ENCODE measurements around the gene SENP7. TPM values are rescaled to one million over a fixed set of nuclear protein-coding genes. Genes with fewer than 3 reads are reported as not detected.
"Not testable (repeated sequence)": the region's sequence is repeated elsewhere in the genome, so short reads cannot be mapped to it uniquely, and the experiment has no call there.

SENP7 gene
- total RNA-seq, 1 experiment from 2014 or later = 7.9 TPM

DNA sequence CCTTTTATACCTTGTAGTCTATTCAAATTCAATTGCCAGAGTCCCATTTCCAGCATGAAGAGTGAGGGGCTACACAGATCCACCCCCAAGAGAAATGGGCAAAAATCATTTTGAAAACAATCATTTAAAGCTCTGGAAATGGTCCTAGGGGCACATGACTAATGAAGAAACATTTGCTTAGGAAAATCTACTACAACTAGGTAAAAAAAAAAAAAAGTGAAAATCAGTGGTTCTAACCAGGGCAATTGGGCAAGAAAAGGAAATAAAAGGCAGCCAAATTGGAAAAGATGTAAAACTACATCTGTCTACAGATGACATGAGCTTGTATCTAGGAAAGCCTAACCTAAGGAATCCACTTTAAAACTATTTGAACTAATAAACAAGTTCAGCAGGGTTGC is 202.0 kb downstream of the SENP7 start (continued):
- TF ChIP-seq, protein P1, sequence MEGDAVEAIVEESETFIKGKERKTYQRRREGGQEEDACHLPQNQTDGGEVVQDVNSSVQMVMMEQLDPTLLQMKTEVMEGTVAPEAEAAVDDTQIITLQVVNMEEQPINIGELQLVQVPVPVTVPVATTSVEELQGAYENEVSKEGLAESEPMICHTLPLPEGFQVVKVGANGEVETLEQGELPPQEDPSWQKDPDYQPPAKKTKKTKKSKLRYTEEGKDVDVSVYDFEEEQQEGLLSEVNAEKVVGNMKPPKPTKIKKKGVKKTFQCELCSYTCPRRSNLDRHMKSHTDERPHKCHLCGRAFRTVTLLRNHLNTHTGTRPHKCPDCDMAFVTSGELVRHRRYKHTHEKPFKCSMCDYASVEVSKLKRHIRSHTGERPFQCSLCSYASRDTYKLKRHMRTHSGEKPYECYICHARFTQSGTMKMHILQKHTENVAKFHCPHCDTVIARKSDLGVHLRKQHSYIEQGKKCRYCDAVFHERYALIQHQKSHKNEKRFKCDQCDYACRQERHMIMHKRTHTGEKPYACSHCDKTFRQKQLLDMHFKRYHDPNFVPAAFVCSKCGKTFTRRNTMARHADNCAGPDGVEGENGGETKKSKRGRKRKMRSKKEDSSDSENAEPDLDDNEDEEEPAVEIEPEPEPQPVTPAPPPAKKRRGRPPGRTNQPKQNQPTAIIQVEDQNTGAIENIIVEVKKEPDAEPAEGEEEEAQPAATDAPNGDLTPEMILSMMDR (IDR thresholded peaks at IDR 0.05 in 2 of 3, conservative IDR thresholded peaks at IDR 0.05 in 1 of 3; ENCODE audit: borderline replicate concordance in 1 of 3, insufficient read depth in 1 of 3, low read depth in 2 of 3, low read length in 2 of 3) = no peak

DNA sequence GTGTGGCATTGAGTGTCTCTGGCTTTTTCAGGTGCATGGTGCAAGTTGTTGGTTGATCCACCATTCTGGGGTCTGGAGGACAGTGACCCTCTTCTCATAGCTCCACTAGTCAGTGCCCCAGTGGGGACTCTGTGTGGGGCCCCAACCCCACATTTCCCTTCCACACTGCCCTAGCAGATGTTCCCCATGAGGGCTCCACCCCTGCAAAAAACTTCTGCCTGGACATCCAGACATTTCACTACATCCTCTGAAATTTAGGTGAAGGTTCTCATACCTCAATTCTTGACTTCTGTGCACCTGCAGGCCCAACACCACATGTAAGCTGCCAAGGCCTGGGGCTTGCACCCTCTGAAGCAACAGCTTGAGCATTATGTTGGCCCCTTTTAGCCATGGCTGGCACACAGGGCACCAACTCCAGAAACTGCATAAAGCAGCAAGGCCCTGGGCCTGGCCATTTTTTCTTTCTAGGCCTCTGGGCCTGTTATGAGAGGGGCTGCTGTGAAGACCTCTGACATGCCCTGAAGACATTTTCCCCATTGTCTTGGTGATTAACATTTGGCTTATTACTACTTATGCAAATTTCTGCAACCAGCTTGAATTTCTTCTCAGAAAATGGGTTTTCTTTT is 204.8 kb downstream of the SENP7 start:
- intact Hi-C loops (cut with micrococcal nuclease); ATAC-seq; DNase-seq (ENCODE audit: low read depth, low spot score); H2AFZ ChIP-seq (ENCODE audit: low read depth, low read length, poor library complexity, severe bottlenecking); H3K27me3 ChIP-seq (ENCODE audit: insufficient read depth, low read length); H3K27ac ChIP-seq (ENCODE audit: low read depth, low read length); BruUV-seq (replicated peaks); H3K4me3 ChIP-seq (replicated peaks in 1 of 2; ENCODE audit: low read depth in 1 of 2, low read length in 2 of 2); H3K9me2 ChIP-seq (ENCODE audit: insufficient read depth); H3K36me3 ChIP-seq (ENCODE audit: control insufficient read depth in 1 of 2, insufficient read depth in 2 of 2, low read length in 2 of 2); H3K79me2 ChIP-seq (ENCODE audit: insufficient read depth, low read length); POLR2A ChIA-PET; H3K9ac ChIP-seq (ENCODE audit: low read length); RAD21 ChIA-PET (ENCODE audit: low non-redundant PET in 1 of 2, low total read pairs in 2 of 2, uncharacterized antibody in 2 of 2, unreplicated experiment in 2 of 2); H4K20me1 ChIP-seq (ENCODE audit: insufficient read depth); H3K4me2 ChIP-seq (ENCODE audit: low read length); CTCF ChIA-PET; H3K4me1 ChIP-seq (ENCODE audit: control insufficient read depth in 1 of 2, insufficient read depth in 2 of 2, low read length in 2 of 2); H3K9me3 ChIP-seq (ENCODE audit: control insufficient read depth in 1 of 2, insufficient read depth in 1 of 2, low read depth in 1 of 2, low read length in 2 of 2): not testable (repeated sequence)

DNA sequence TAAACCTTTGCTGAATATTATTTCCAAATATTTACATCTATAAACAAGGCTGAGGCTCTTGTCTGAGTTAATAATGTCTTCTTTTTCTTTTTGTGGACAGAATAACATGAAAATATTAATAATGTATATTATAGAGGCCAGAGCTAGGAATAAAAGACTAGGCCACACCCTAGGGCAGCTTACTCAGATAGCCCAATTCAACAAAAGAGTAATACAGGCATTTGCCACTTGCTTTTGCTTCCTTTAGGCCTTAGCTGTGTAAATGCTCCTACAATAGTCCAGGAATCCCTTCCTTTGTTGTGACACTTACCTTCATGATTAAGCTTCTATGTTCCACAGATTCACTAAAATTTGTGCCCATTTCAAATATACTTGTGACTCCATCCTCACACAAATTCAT is 209.2 kb downstream of the SENP7 start:
- Histone ChIP-seq H3K4me3 (replicated peaks in 1 of 2; ENCODE audit: low read depth in 1 of 2, low read length in 2 of 2) (no peak overlapping the region), H3K9me2 (ENCODE audit: insufficient read depth) (no peaks in the 10 kb centered on the region), H3K27ac (ENCODE audit: low read depth, low read length) (no peak overlapping the region), H4K20me1 (ENCODE audit: insufficient read depth) (no peaks in the 10 kb centered on the region), H2AFZ (ENCODE audit: low read depth, low read length, poor library complexity, severe bottlenecking) (no peak overlapping the region), H3K79me2 (ENCODE audit: insufficient read depth, low read length) (no peaks in the 10 kb centered on the region), H3K4me2 (ENCODE audit: low read length) (no peak overlapping the region), H3K4me1 (ENCODE audit: control insufficient read depth in 1 of 2, insufficient read depth in 2 of 2, low read length in 2 of 2) (no peaks in the 10 kb centered on the region), H3K27me3 (ENCODE audit: insufficient read depth, low read length) (no peaks in the 10 kb centered on the region), H3K9ac (ENCODE audit: low read length) (no peak overlapping the region), H3K36me3 (ENCODE audit: control insufficient read depth in 1 of 2, insufficient read depth in 2 of 2, low read length in 2 of 2) (no peaks in the 10 kb centered on the region), H3K9me3 (ENCODE audit: control insufficient read depth in 1 of 2, insufficient read depth in 1 of 2, low read depth in 1 of 2, low read length in 2 of 2) (peaks cover 0 to 4% of the 10 kb centered on the region in 2 experiments; a peak in 1 of 4 replicates)
- intact Hi-C loops (cut with micrococcal nuclease) = no loop called here
- ChIA-PET CTCF (no interaction called here), POLR2A (no interaction called here), RAD21 (ENCODE audit: low non-redundant PET in 1 of 2, low total read pairs in 2 of 2, uncharacterized antibody in 2 of 2, unreplicated experiment in 2 of 2) (no interaction called here)
- no peak for DNase-seq (ENCODE audit: low read depth, low spot score)
- no peak for ATAC-seq
- no TSS peak for BruUV-seq (replicated peaks)
- TF ChIP-seq FOSL1 (IDR thresholded peaks at IDR 0.05; ENCODE audit: low read depth) (no peak), CBX3 (IDR thresholded peaks at IDR 0.05; ENCODE audit: low read depth) (no peak), EZH2phosphoT487 (IDR thresholded peaks at IDR 0.05; ENCODE audit: borderline replicate concordance) (no peak), YY1 (IDR thresholded peaks at IDR 0.05; ENCODE audit: extremely low read depth, insufficient replicate concordance, low read depth, low read length) (no peak), EGR1 (IDR thresholded peaks at IDR 0.05; ENCODE audit: low read depth) (no peak), POLR2AphosphoS5 (IDR thresholded peaks at IDR 0.05; ENCODE audit: low read depth, low read length) (no peak), CEBPB (IDR thresholded peaks at IDR 0.05; ENCODE audit: low read depth) (no peak), SIN3A (IDR thresholded peaks at IDR 0.05; ENCODE audit: low read depth) (no peak), ZFX (IDR thresholded peaks at IDR 0.05) (no peak), SRF (IDR thresholded peaks at IDR 0.05; ENCODE audit: low read depth) (no peak), EZH2 (IDR thresholded peaks at IDR 0.05) (no peak), ELF1 (IDR thresholded peaks at IDR 0.05; ENCODE audit: borderline replicate concordance, low read depth) (no peak)
- TF ChIP-seq, protein P1 (IDR thresholded peaks at IDR 0.05 in 2 of 3, conservative IDR thresholded peaks at IDR 0.05 in 1 of 3; ENCODE audit: borderline replicate concordance in 1 of 3, insufficient read depth in 1 of 3, low read depth in 2 of 3, low read length in 2 of 3) = no peak
- TF ChIP-seq, protein P2, sequence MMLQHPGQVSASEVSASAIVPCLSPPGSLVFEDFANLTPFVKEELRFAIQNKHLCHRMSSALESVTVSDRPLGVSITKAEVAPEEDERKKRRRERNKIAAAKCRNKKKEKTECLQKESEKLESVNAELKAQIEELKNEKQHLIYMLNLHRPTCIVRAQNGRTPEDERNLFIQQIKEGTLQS (IDR thresholded peaks at IDR 0.05) = no peak
